Measurements from ENCODE around the gene PLSCR5. TPM values are rescaled to one million over a fixed set of nuclear protein-coding genes. Genes with fewer than 3 reads are reported as not detected.

PLSCR5 gene
- not detected for polyA plus RNA-seq (2013)

- DNase-seq, result no peak
- Histone ChIP-seq H3K27ac (ENCODE audit: insufficient read depth in 1 of 2, low read depth in 1 of 2, low read length in 2 of 2, poor library complexity in 1 of 2, severe bottlenecking in 2 of 2) (no peak within 1 kb of the TSS), H3K36me3 (ENCODE audit: control insufficient read depth in 4 of 4, insufficient read depth in 4 of 4, low read length in 3 of 4) (no peaks in the 10 kb centered on the region), H3K4me3 (ENCODE audit: control insufficient read depth in 1 of 7, extremely low read depth in 1 of 7, insufficient read depth in 4 of 7, low read depth in 2 of 7, low read length in 6 of 7) (no peak within 1 kb of the TSS), H3K27me3 (replicated peaks in 2 of 5; ENCODE audit: control insufficient read depth in 4 of 5, insufficient read depth in 5 of 5, low read length in 4 of 5) (no peaks in the 10 kb centered on the region), H3K4me1 (ENCODE audit: control extremely low read depth in 1 of 4, control insufficient read depth in 4 of 4, insufficient read depth in 4 of 4, low read length in 3 of 4) (no peaks in the 10 kb centered on the region), H3K9me3 (ENCODE audit: control extremely low read depth in 1 of 5, control insufficient read depth in 4 of 5, insufficient read depth in 2 of 5, low read depth in 1 of 5, low read length in 4 of 5) (no peaks in the 10 kb centered on the region)
- ChIA-PET CTCF (no interaction called here), POLR2A (no interaction called here)
- 94% methylated on average over 2 of the region's 3 CpGs for WGBS (ENCODE audit: insufficient coverage)
Observed at GRCh38 chr3:146605106-146605505, at the start of gene PLSCR5. PLSCR5 (minus strand) TSS chr3:146605346; CDS start chr3:146605212, 134 bp downstream.

- no peak overlapping the region for H3K4me3 ChIP-seq (ENCODE audit: control insufficient read depth in 1 of 7, extremely low read depth in 1 of 7, insufficient read depth in 4 of 7, low read depth in 2 of 7, low read length in 6 of 7)
- H3K4me1 ChIP-seq (ENCODE audit: control extremely low read depth in 1 of 4, control insufficient read depth in 4 of 4, insufficient read depth in 4 of 4, low read length in 3 of 4), result no peaks in the 10 kb centered on the region
- no peak overlapping the region for H3K27ac ChIP-seq (ENCODE audit: insufficient read depth in 1 of 2, low read depth in 1 of 2, low read length in 2 of 2, poor library complexity in 1 of 2, severe bottlenecking in 2 of 2)
- peaks cover 0 to 2% (median 0%) of the 10 kb centered on the region in 5 experiments for H3K27me3 ChIP-seq (replicated peaks in 2 of 5; ENCODE audit: control insufficient read depth in 4 of 5, insufficient read depth in 5 of 5, low read length in 4 of 5)
- no CpG with 5 or more reads among the region's 3 CpGs for WGBS (ENCODE audit: insufficient coverage)
- no peaks in the 10 kb centered on the region for H3K36me3 ChIP-seq (ENCODE audit: control insufficient read depth in 4 of 4, insufficient read depth in 4 of 4, low read length in 3 of 4)
- H3K9me3 ChIP-seq (ENCODE audit: control extremely low read depth in 1 of 5, control insufficient read depth in 4 of 5, insufficient read depth in 2 of 5, low read depth in 1 of 5, low read length in 4 of 5), result peaks cover 0 to 3% (median 0%) of the 10 kb centered on the region in 5 experiments
- ChIA-PET CTCF (no interaction called here), POLR2A (no interaction called here)
- no peak for DNase-seq
Observed at GRCh38 chr3:146653978-146654377, 48.8 kb upstream of the PLSCR5 start.

GRCh38 chr3:146650691-146651442 is 45.7 kb upstream of the PLSCR5 start:
- POLR2A ChIA-PET, result no interaction called here
- H3K27ac ChIP-seq (ENCODE audit: insufficient read depth in 1 of 2, low read depth in 1 of 2, low read length in 2 of 2, poor library complexity in 1 of 2, severe bottlenecking in 2 of 2), result no peak overlapping the region

GRCh38 chr3:146646261-146646660 is 41.1 kb upstream of the PLSCR5 start:
- Histone ChIP-seq H3K4me3 (ENCODE audit: control insufficient read depth in 1 of 7, extremely low read depth in 1 of 7, insufficient read depth in 4 of 7, low read depth in 2 of 7, low read length in 6 of 7) (no peak overlapping the region), H3K27ac (ENCODE audit: insufficient read depth in 1 of 2, low read depth in 1 of 2, low read length in 2 of 2, poor library complexity in 1 of 2, severe bottlenecking in 2 of 2) (no peak overlapping the region), H3K27me3 (replicated peaks in 2 of 5; ENCODE audit: control insufficient read depth in 4 of 5, insufficient read depth in 5 of 5, low read length in 4 of 5) (no peaks in the 10 kb centered on the region), H3K36me3 (ENCODE audit: control insufficient read depth in 4 of 4, insufficient read depth in 4 of 4, low read length in 3 of 4) (no peaks in the 10 kb centered on the region), H3K9me3 (ENCODE audit: control extremely low read depth in 1 of 5, control insufficient read depth in 4 of 5, insufficient read depth in 2 of 5, low read depth in 1 of 5, low read length in 4 of 5) (no peaks in the 10 kb centered on the region), H3K4me1 (ENCODE audit: control extremely low read depth in 1 of 4, control insufficient read depth in 4 of 4, insufficient read depth in 4 of 4, low read length in 3 of 4) (no peaks in the 10 kb centered on the region)
- no peak for DNase-seq
- ChIA-PET POLR2A (no interaction called here), CTCF (interaction anchor here (1.5 kb wide), 1 partner anchor 8 kb away, joined by 3 read pairs; no protein-coding TSS in a partner anchor)
- WGBS (ENCODE audit: insufficient coverage), result no CpG with 5 or more reads among the region's 4 CpGs

More at GRCh38 chr3:146650691-146651442, 45.7 kb upstream of the PLSCR5 start:
- CTCF ChIA-PET, result interaction anchor here (0.9 to 1.1 kb wide), 2 partner anchors 62 to 596 kb away, joined by 3 read pairs; no protein-coding TSS in a partner anchor
- DNase-seq, result no peak
- peaks cover 0 to 2% (median 0%) of the 10 kb centered on the region in 5 experiments for H3K27me3 ChIP-seq (replicated peaks in 2 of 5; ENCODE audit: control insufficient read depth in 4 of 5, insufficient read depth in 5 of 5, low read length in 4 of 5)
- 88% methylated on average over 1 of the region's 2 CpGs for WGBS (ENCODE audit: insufficient coverage)
- H3K36me3 ChIP-seq (ENCODE audit: control insufficient read depth in 4 of 4, insufficient read depth in 4 of 4, low read length in 3 of 4), result no peaks in the 10 kb centered on the region
- no peak overlapping the region for H3K4me3 ChIP-seq (ENCODE audit: control insufficient read depth in 1 of 7, extremely low read depth in 1 of 7, insufficient read depth in 4 of 7, low read depth in 2 of 7, low read length in 6 of 7)
- no peaks in the 10 kb centered on the region for H3K9me3 ChIP-seq (ENCODE audit: control extremely low read depth in 1 of 5, control insufficient read depth in 4 of 5, insufficient read depth in 2 of 5, low read depth in 1 of 5, low read length in 4 of 5)
- no peaks in the 10 kb centered on the region for H3K4me1 ChIP-seq (ENCODE audit: control extremely low read depth in 1 of 4, control insufficient read depth in 4 of 4, insufficient read depth in 4 of 4, low read length in 3 of 4)

- Histone ChIP-seq H3K27me3 (replicated peaks in 2 of 5; ENCODE audit: control insufficient read depth in 4 of 5, insufficient read depth in 5 of 5, low read length in 4 of 5) (no peaks in the 10 kb centered on the region), H3K36me3 (ENCODE audit: control insufficient read depth in 4 of 4, insufficient read depth in 4 of 4, low read length in 3 of 4) (no peaks in the 10 kb centered on the region), H3K27ac (ENCODE audit: insufficient read depth in 1 of 2, low read depth in 1 of 2, low read length in 2 of 2, poor library complexity in 1 of 2, severe bottlenecking in 2 of 2) (no peak overlapping the region), H3K4me3 (ENCODE audit: control insufficient read depth in 1 of 7, extremely low read depth in 1 of 7, insufficient read depth in 4 of 7, low read depth in 2 of 7, low read length in 6 of 7) (no peak overlapping the region), H3K4me1 (ENCODE audit: control extremely low read depth in 1 of 4, control insufficient read depth in 4 of 4, insufficient read depth in 4 of 4, low read length in 3 of 4) (no peaks in the 10 kb centered on the region), H3K9me3 (ENCODE audit: control extremely low read depth in 1 of 5, control insufficient read depth in 4 of 5, insufficient read depth in 2 of 5, low read depth in 1 of 5, low read length in 4 of 5) (no peaks in the 10 kb centered on the region)
- ChIA-PET POLR2A (no interaction called here), CTCF (interaction anchor here (0.8 to 4.4 kb wide), 6 partner anchors 8 to 576 kb away, joined by 3 to 26 read pairs (median 4); no protein-coding TSS in a partner anchor)
- WGBS (ENCODE audit: insufficient coverage), result no CpG with 5 or more reads among the region's 3 CpGs
- peak; percentile 52 to 80 (median 78) for DNase-seq
Observed at GRCh38 chr3:146640955-146641867, 36.1 kb upstream of the PLSCR5 start.

- no CpG with 5 or more reads among the region's 1 CpG for WGBS (ENCODE audit: insufficient coverage)
- Histone ChIP-seq H3K9me3 (ENCODE audit: control extremely low read depth in 1 of 5, control insufficient read depth in 4 of 5, insufficient read depth in 2 of 5, low read depth in 1 of 5, low read length in 4 of 5) (no peaks in the 10 kb centered on the region), H3K36me3 (ENCODE audit: control insufficient read depth in 4 of 4, insufficient read depth in 4 of 4, low read length in 3 of 4) (no peaks in the 10 kb centered on the region), H3K27ac (ENCODE audit: insufficient read depth in 1 of 2, low read depth in 1 of 2, low read length in 2 of 2, poor library complexity in 1 of 2, severe bottlenecking in 2 of 2) (no peak overlapping the region), H3K4me3 (ENCODE audit: control insufficient read depth in 1 of 7, extremely low read depth in 1 of 7, insufficient read depth in 4 of 7, low read depth in 2 of 7, low read length in 6 of 7) (no peak overlapping the region), H3K27me3 (replicated peaks in 2 of 5; ENCODE audit: control insufficient read depth in 4 of 5, insufficient read depth in 5 of 5, low read length in 4 of 5) (no peaks in the 10 kb centered on the region), H3K4me1 (ENCODE audit: control extremely low read depth in 1 of 4, control insufficient read depth in 4 of 4, insufficient read depth in 4 of 4, low read length in 3 of 4) (no peaks in the 10 kb centered on the region)
- POLR2A ChIA-PET, result no interaction called here
- no peak for DNase-seq
- CTCF ChIA-PET, result interaction anchor here (0.7 to 4.4 kb wide), 6 partner anchors 9 to 575 kb away, joined by 3 to 26 read pairs (median 4); no protein-coding TSS in a partner anchor
Observed at GRCh38 chr3:146640361-146640760, 35.2 kb upstream of the PLSCR5 start.

Data from common myeloid progenitor, CD34-positive (primary cell).